ENCODE measurements around the gene LRWD1.

GRCh38 chr7:102451371-102452054, 13.3 kb upstream of the LRWD1 start:
- no peak for TF ChIP-seq POLR2A (IDR thresholded peaks at IDR 0.05; ENCODE audit: borderline replicate concordance, extremely low read depth, insufficient read depth, insufficient read length)
- TF ChIP-seq POLR2AphosphoS5 (IDR thresholded peaks at IDR 0.05; ENCODE audit: low read depth, low read length) = no peak
- TF ChIP-seq FOSL1 (IDR thresholded peaks at IDR 0.05; ENCODE audit: low read depth) = no peak
- TF ChIP-seq, protein P1, sequence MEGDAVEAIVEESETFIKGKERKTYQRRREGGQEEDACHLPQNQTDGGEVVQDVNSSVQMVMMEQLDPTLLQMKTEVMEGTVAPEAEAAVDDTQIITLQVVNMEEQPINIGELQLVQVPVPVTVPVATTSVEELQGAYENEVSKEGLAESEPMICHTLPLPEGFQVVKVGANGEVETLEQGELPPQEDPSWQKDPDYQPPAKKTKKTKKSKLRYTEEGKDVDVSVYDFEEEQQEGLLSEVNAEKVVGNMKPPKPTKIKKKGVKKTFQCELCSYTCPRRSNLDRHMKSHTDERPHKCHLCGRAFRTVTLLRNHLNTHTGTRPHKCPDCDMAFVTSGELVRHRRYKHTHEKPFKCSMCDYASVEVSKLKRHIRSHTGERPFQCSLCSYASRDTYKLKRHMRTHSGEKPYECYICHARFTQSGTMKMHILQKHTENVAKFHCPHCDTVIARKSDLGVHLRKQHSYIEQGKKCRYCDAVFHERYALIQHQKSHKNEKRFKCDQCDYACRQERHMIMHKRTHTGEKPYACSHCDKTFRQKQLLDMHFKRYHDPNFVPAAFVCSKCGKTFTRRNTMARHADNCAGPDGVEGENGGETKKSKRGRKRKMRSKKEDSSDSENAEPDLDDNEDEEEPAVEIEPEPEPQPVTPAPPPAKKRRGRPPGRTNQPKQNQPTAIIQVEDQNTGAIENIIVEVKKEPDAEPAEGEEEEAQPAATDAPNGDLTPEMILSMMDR (IDR thresholded peaks at IDR 0.05 in 2 of 3, conservative IDR thresholded peaks at IDR 0.05 in 1 of 3; ENCODE audit: borderline replicate concordance in 1 of 3, insufficient read depth in 1 of 3, low read depth in 2 of 3, low read length in 2 of 3) = no peak
- no peak for TF ChIP-seq YY1 (IDR thresholded peaks at IDR 0.05; ENCODE audit: extremely low read depth, insufficient replicate concordance, low read depth, low read length)
- TF ChIP-seq SIN3A (IDR thresholded peaks at IDR 0.05; ENCODE audit: low read depth) = no peak
- no peak for TF ChIP-seq CEBPB (IDR thresholded peaks at IDR 0.05; ENCODE audit: low read depth)
- TF ChIP-seq EZH2phosphoT487 (IDR thresholded peaks at IDR 0.05; ENCODE audit: borderline replicate concordance) = no peak
- TF ChIP-seq, protein P2, sequence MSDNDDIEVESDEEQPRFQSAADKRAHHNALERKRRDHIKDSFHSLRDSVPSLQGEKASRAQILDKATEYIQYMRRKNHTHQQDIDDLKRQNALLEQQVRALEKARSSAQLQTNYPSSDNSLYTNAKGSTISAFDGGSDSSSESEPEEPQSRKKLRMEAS (IDR thresholded peaks at IDR 0.05) = no peak
- TF ChIP-seq RAD21 (IDR thresholded peaks at IDR 0.05; ENCODE audit: low read depth) = no peak

Data from HCT116 (cell line).